Measurements from ENCODE around the gene TAB2. TPM values are rescaled to one million over a fixed set of nuclear protein-coding genes. Genes with fewer than 3 reads are reported as not detected.

The TAB2 gene
- total RNA-seq, 3 donors from 2014 or later = 57.1 to 124 (median 70.2) TPM

GRCh38 chr6:149425224-149425623 lies 107.7 kb downstream of the TAB2 start:
- intact Hi-C loops (cut with DNase I, micrococcal nuclease) = no loop called here
- Histone ChIP-seq H3K4me3 (no peak overlapping the region), H3K36me3 (ENCODE audit: low read depth) (no peaks in the 10 kb centered on the region), H3K9me3 (no peaks in the 10 kb centered on the region), H3K4me1 (ENCODE audit: low read depth) (peaks cover 3% of the 10 kb centered on the region)
- TF ChIP-seq CTCF (IDR thresholded peaks at IDR 0.05) = no peak
- ATAC-seq (no peak), DNase-seq (no peak)

- no peaks in the 10 kb centered on the region for H3K36me3 ChIP-seq (ENCODE audit: low read depth)
- DNase-seq (no peak), ATAC-seq (no peak)
- no peak overlapping the region for H3K4me3 ChIP-seq
- TF ChIP-seq CTCF (IDR thresholded peaks at IDR 0.05) = no peak
- H3K4me1 ChIP-seq (ENCODE audit: low read depth) = peaks cover 3% of the 10 kb centered on the region
- intact Hi-C loops (cut with DNase I, micrococcal nuclease) = no loop called here
- no peaks in the 10 kb centered on the region for H3K9me3 ChIP-seq
These were observed 108.2 kb downstream of the TAB2 start for GRCh38 chr6:149425754-149426153.

GRCh38 chr6:149428606-149429005 lies 111.1 kb downstream of the TAB2 start:
- ATAC-seq (no peak), DNase-seq (no peak)
- Histone ChIP-seq H3K4me1 (ENCODE audit: low read depth) (peaks cover 3% of the 10 kb centered on the region), H3K4me3 (no peak overlapping the region), H3K9me3 (no peaks in the 10 kb centered on the region), H3K36me3 (ENCODE audit: low read depth) (no peaks in the 10 kb centered on the region)
- intact Hi-C loops (cut with DNase I, micrococcal nuclease) = no loop called here
- TF ChIP-seq CTCF (IDR thresholded peaks at IDR 0.05) = no peak

- intact Hi-C loops (cut with DNase I, micrococcal nuclease) = loop anchor here (2.0 to 5.0 kb wide), 3 partner anchors 347 to 402 kb away; no protein-coding TSS in a partner anchor
- H3K4me1 ChIP-seq (ENCODE audit: low read depth) = no peaks in the 10 kb centered on the region
- DNase-seq = no peak
- TF ChIP-seq CTCF (IDR thresholded peaks at IDR 0.05) = no peak
- no peaks in the 10 kb centered on the region for H3K36me3 ChIP-seq (ENCODE audit: low read depth)
- ATAC-seq = no peak
- no peak overlapping the region for H3K4me3 ChIP-seq
- no peaks in the 10 kb centered on the region for H3K9me3 ChIP-seq
These were observed 112.2 kb downstream of the TAB2 start for GRCh38 chr6:149429427-149430360.

GRCh38 chr6:149431905-149432775 lies 114.6 kb downstream of the TAB2 start:
- Histone ChIP-seq H3K4me3 (no peak overlapping the region), H3K4me1 (ENCODE audit: low read depth) (no peaks in the 10 kb centered on the region), H3K36me3 (ENCODE audit: low read depth) (no peaks in the 10 kb centered on the region), H3K9me3 (no peaks in the 10 kb centered on the region)
- TF ChIP-seq CTCF (IDR thresholded peaks at IDR 0.05) = peak; percentile 76
- intact Hi-C loops (cut with DNase I, micrococcal nuclease) = loop anchor here (2.0 to 5.0 kb wide), 4 partner anchors 349 to 405 kb away; no protein-coding TSS in a partner anchor
- DNase-seq (peak; percentile 87 to 97 (median 91)), ATAC-seq (peak; percentile 97)

All from mucosa of descending colon (tissue), 3 donors.